Peyer's patch (tissue), 4 donors: ENCODE results near the gene CDC42EP5. TPM values are rescaled to one million over a fixed set of nuclear protein-coding genes. Genes with fewer than 3 reads are reported as not detected.

Experiments used
- DNase-seq, 3 donors: peaks; one replicate each; pipeline ENCODE4 v3.0.0-alpha.2; 2017 to 2019
- H3K27ac ChIP-seq, 4 donors: fragments of 200-600 bp; sonication (generic); one replicate each; pipeline ENCODE4 v1.5.1; 2016 to 2019
- H3K27me3 ChIP-seq, 2 donors: fragments of 200-600 bp; sonication (generic); one replicate each; pipeline ENCODE4 v1.5.1; 2019
- H3K36me3 ChIP-seq, 3 donors: fragments of 200-600 bp; sonication (generic); one replicate each; pipeline ENCODE4 v1.5.1; 2016 to 2019
- H3K4me1 ChIP-seq, 4 donors: fragments of 200-600 bp; sonication (generic); one replicate each; pipeline ENCODE4 v1.5.1; 2016 to 2019
- H3K4me3 ChIP-seq, 4 donors: fragments of 200-600 bp; sonication (generic); 1 replicate in 3 of 4; 2 replicates in 1 of 4; pipeline ENCODE4 v1.5.1; 2016 to 2019; ENCODE audit warnings: mild to moderate bottlenecking in 1 of 4
- H3K9me3 ChIP-seq, 4 donors: fragments of 200-600 bp; sonication (generic); one replicate each; pipeline ENCODE4 v1.5.1; 2016 to 2019; ENCODE audit warnings: mild to moderate bottlenecking in 1 of 4
- CTCF ChIP-seq, 6 experiments: fragments of 450-650 bp in 4 of 6; fragments of 200-600 bp in 2 of 6; sonication (generic) in 1 of 6; IDR thresholded peaks; one replicate each; pipeline ENCODE4 v1.5.1; 2017 to 2019; ENCODE audit warnings: antibody characterized with exemption in 6 of 6, mild to moderate bottlenecking in 3 of 6, moderate library complexity in 1 of 6
- POLR2A ChIP-seq, 2 donors: fragments of 450-650 bp; IDR thresholded peaks; one replicate each; pipeline ENCODE4 v1.5.1; 2017; ENCODE audit warnings: antibody characterized with exemption in 2 of 2, mild to moderate bottlenecking in 2 of 2, moderate library complexity in 2 of 2
- total RNA-seq, 4 donors: library from RNA; depleted of rRNA; stranded (reverse); fragments of >200 nt; gene quantifications; one replicate each; pipeline ENCODE4 v1.1.0, GENCODE V29; 2016

Gene CDC42EP5
- total RNA-seq, 4 donors from 2014 or later = 38.0 to 133 (median 94.1) TPM

- TF ChIP-seq POLR2A (IDR thresholded peaks at IDR 0.05) (no peak), CTCF (IDR thresholded peaks at IDR 0.05) (no peak)
- peaks cover 0 to 3% (median 0%) of the 10 kb centered on the region in 4 donors for H3K4me1 ChIP-seq
- H3K4me3 ChIP-seq = no peak overlapping the region
- no peaks in the 10 kb centered on the region for H3K36me3 ChIP-seq
- H3K9me3 ChIP-seq = no peaks in the 10 kb centered on the region
- no peaks in the 10 kb centered on the region for H3K27me3 ChIP-seq
- no peak for DNase-seq
- H3K27ac ChIP-seq = no peak overlapping the region
These were observed 7.0 kb upstream of the CDC42EP5 start for GRCh38 chr19:54480051-54480450.

DNA sequence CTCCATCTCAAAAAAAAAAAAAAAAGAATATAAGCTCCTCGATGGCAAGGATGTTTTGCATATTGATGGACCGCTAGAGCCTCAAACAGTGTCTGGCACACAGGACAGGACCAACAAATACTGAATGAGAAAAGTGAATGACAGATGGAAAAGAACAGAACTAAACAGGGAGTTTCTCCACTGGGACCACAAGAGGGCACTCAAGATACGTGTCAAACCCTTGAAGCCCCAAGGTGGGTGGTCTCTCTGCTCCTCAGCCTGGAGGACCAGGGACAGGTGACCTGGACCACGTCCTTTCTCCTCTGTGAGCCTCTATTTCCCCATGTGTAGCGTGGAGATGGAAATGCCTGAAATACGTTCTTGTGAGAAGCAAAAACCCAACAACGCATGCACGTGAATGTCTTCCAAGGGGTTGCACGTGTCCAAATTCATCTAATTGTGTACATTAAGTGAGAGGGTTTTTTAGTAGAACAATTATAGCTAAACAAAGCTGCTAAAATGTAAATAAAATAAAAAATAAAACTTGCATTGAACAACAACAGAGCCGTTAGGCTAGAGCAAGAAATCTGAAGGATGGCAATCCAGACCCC lies 5.7 kb upstream of the CDC42EP5 start:
- H3K4me3 ChIP-seq = no peak overlapping the region
- H3K36me3 ChIP-seq = no peaks in the 10 kb centered on the region
- DNase-seq = peak in 1 of 3 donors; percentile 62
- H3K27ac ChIP-seq = no peak overlapping the region
- no peaks in the 10 kb centered on the region for H3K9me3 ChIP-seq
- peaks cover 0 to 3% (median 1%) of the 10 kb centered on the region in 4 donors for H3K4me1 ChIP-seq
- TF ChIP-seq POLR2A (IDR thresholded peaks at IDR 0.05) = no peak
- TF ChIP-seq CTCF (IDR thresholded peaks at IDR 0.05) = peak in 5 of 6 experiments; percentile 12 to 51 (median 50)
- no peaks in the 10 kb centered on the region for H3K27me3 ChIP-seq

DNA sequence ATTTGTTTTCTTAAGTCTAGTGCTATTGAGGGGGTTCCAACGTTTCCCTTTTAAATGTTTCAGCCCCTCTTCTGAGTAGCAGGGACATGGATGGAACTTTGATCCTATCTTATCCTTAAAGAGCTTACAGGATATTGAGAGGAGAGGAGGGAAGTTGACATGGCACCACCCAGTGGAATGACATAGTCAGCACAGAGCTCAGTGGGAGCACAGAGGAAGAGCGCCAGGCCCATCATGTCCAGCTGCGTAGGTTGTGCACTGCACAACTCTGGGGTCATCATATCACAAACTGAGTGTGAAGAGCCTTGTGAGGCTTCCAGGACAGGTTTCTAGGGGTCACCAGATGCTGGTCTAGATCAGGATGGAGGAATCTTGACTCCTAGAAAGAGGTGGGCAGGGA lies 4.6 kb upstream of the CDC42EP5 start:
- H3K4me3 ChIP-seq = no peak overlapping the region
- no peaks in the 10 kb centered on the region for H3K27me3 ChIP-seq
- no peaks in the 10 kb centered on the region for H3K9me3 ChIP-seq
- H3K4me1 ChIP-seq = peaks cover 0 to 9% (median under 1%) of the 10 kb centered on the region in 4 donors
- H3K27ac ChIP-seq = peak overlapping the region in 1 of 4 donors; percentile 28
- no peaks in the 10 kb centered on the region for H3K36me3 ChIP-seq
- TF ChIP-seq POLR2A (IDR thresholded peaks at IDR 0.05) (no peak), CTCF (IDR thresholded peaks at IDR 0.05) (peak in 3 of 6 experiments; percentile 53 to 62 (median 56))
- peak in 1 of 3 donors; percentile 63 for DNase-seq

DNA sequence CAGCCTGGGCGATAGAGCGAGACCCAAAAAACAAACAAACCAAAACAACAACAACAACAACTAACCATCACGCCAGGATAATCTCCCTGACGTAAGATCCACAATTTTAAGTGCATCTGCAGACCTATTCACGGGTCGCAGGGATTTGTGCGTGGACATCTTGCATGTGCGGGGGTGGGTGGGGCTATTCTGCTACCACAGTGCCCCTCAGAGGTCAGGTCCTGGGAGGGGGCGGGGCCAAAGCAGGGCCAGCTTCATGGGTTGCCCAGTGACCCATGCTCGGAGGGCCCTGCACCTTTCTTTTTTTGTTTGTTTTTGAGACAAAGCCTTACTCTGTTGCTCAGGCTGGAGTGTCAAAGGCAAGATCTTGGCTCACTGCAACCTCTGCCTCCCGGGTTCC lies 2.6 kb upstream of the CDC42EP5 start:
- Histone ChIP-seq H3K27ac (no peak overlapping the region), H3K9me3 (no peaks in the 10 kb centered on the region), H3K4me1 (peaks cover 0 to 9% (median 0%) of the 10 kb centered on the region in 4 donors), H3K27me3 (no peaks in the 10 kb centered on the region), H3K4me3 (no peak overlapping the region), H3K36me3 (no peaks in the 10 kb centered on the region)
- TF ChIP-seq POLR2A (IDR thresholded peaks at IDR 0.05) = no peak
- TF ChIP-seq CTCF (IDR thresholded peaks at IDR 0.05) = no peak
- DNase-seq = no peak

- no peak for TF ChIP-seq POLR2A (IDR thresholded peaks at IDR 0.05)
- no peak for TF ChIP-seq CTCF (IDR thresholded peaks at IDR 0.05)
- H3K4me3 ChIP-seq = peak overlapping the region in 2 of 4 donors; percentile 53 to 72
- DNase-seq = no peak
- no peaks in the 10 kb centered on the region for H3K27me3 ChIP-seq
- H3K36me3 ChIP-seq = no peaks in the 10 kb centered on the region
- H3K4me1 ChIP-seq = peaks cover 0 to 18% (median 0%) of the 10 kb centered on the region in 4 donors
- peak overlapping the region; percentile 27 to 95 (median 73) for H3K27ac ChIP-seq
- H3K9me3 ChIP-seq = no peaks in the 10 kb centered on the region
These were observed 836 bp upstream of the CDC42EP5 start for GRCh38 chr19:54473892-54474372.
